Measurements from ENCODE around the gene GPC2. TPM values are rescaled to one million over a fixed set of nuclear protein-coding genes. Genes with fewer than 3 reads are reported as not detected.

Gene GPC2
- total RNA-seq, 1 experiment from 2014 or later: 45.2 TPM

DNA sequence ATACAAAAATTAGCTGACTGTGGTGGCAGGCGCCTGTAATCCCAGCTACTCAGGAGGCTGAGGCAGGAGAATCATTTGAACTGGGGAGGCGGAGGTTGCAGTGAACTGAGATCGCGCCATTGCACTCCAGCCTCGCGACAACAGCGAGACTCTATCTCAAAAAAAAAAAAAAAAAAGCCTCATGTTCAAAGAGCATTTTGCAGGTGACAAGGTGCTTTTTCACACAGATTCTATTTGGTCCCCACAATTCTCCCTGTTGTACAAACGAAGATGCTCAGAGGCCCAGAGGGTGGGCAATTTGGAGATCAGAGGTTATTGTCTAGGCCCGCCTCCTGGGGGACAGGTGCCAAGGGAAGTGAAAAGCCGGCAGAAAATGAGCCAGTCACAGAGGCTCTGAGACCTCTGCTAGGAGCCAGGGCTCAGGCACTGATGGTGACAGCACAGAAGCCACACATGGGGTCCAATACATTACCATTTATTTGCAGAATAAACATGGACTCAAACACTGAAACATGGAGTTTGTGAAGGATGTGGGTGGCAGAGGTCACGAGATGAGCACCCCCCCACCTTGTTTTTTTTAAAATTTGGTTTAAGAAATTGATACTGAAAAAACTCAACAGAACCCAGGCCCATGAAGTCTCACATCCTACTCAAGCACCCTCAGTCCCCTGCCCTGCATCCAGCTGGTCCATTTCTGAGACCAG, 7.9 kb downstream of the GPC2 start:
- Histone ChIP-seq H4K8ac (replicated peaks; ENCODE audit: insufficient read length, low read depth, low read length) (no peak overlapping the region), H3K14ac (ENCODE audit: insufficient read depth, low read length) (no peak overlapping the region), H4K91ac (ENCODE audit: insufficient read length, low read depth, low read length) (no peak overlapping the region), H3K27me3 (ENCODE audit: insufficient read depth, low read length) (no peaks in the 10 kb centered on the region; the same call in 1 of the 2 replicates), H2AK5ac (ENCODE audit: insufficient read length, low read length) (no peak overlapping the region), H3K9me3 (ENCODE audit: control insufficient read depth, low read depth, low read length) (no peaks in the 10 kb centered on the region), H4K5ac (ENCODE audit: insufficient read length, low read depth, low read length) (no peak overlapping the region), H3K23ac (ENCODE audit: insufficient read length, low read depth, low read length) (no peak overlapping the region), H3K79me2 (ENCODE audit: insufficient read depth, low read length) (no peaks in the 10 kb centered on the region), H2BK12ac (ENCODE audit: insufficient read length, low read depth, low read length) (no peak overlapping the region), H3T11ph (ENCODE audit: low read length) (no peak overlapping the region), H4K20me1 (ENCODE audit: control insufficient read depth, insufficient read depth, insufficient read length) (no peaks in the 10 kb centered on the region), H3K18ac (ENCODE audit: insufficient read length, low read depth, low read length) (no peak overlapping the region), H3K9ac (ENCODE audit: extremely low read depth, insufficient read length, low read length) (no peak overlapping the region), H2BK15ac (ENCODE audit: low read depth, low read length) (no peak overlapping the region), H2BK20ac (ENCODE audit: low read depth, low read length, poor library complexity, severe bottlenecking) (no peak overlapping the region), H3K23me2 (ENCODE audit: insufficient read length, low read depth, low read length, poor library complexity, severe bottlenecking) (peaks cover 11% of the 10 kb centered on the region), H3K56ac (ENCODE audit: insufficient read length, low read depth, low read length) (no peak overlapping the region), H3K79me1 (ENCODE audit: insufficient read depth, low read depth, low read length, poor library complexity, severe bottlenecking) (no peaks in the 10 kb centered on the region), H3K4me1 (ENCODE audit: insufficient read depth, low read length) (peaks cover 10% of the 10 kb centered on the region), H3K27ac (ENCODE audit: insufficient read length, low read depth, low read length) (no peak overlapping the region), H3K4ac (ENCODE audit: low read depth, low read length) (no peak overlapping the region), H2BK120ac (ENCODE audit: low read depth, low read length, poor library complexity, severe bottlenecking) (no peak overlapping the region), H2BK5ac (ENCODE audit: insufficient read length, low read length) (no peak overlapping the region), H3K4me2 (ENCODE audit: insufficient read depth, insufficient read length, low read length) (peak overlapping the region; percentile 65), H2AFZ (ENCODE audit: low read length) (no peak overlapping the region)
- H3K27ac Mint-ChIP-seq: peak overlapping the region in 1 of 3 experiments; percentile 86; a peak in 1 of 7 replicates
- TF ChIP-seq, protein P1, sequence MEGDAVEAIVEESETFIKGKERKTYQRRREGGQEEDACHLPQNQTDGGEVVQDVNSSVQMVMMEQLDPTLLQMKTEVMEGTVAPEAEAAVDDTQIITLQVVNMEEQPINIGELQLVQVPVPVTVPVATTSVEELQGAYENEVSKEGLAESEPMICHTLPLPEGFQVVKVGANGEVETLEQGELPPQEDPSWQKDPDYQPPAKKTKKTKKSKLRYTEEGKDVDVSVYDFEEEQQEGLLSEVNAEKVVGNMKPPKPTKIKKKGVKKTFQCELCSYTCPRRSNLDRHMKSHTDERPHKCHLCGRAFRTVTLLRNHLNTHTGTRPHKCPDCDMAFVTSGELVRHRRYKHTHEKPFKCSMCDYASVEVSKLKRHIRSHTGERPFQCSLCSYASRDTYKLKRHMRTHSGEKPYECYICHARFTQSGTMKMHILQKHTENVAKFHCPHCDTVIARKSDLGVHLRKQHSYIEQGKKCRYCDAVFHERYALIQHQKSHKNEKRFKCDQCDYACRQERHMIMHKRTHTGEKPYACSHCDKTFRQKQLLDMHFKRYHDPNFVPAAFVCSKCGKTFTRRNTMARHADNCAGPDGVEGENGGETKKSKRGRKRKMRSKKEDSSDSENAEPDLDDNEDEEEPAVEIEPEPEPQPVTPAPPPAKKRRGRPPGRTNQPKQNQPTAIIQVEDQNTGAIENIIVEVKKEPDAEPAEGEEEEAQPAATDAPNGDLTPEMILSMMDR (conservative IDR thresholded peaks at IDR 0.05): no peak; the same call in 2 of the 3 replicates
- peaks cover 32% of the 10 kb centered on the region for H3K27me3 Mint-ChIP-seq (ENCODE audit: low read depth)
- H3K9me3 Mint-ChIP-seq: no peaks in the 10 kb centered on the region; a peak in 1 of 5 replicates
- H3K4me3 Mint-ChIP-seq: peak overlapping the region; percentile 74 to 82
- WGBS (ENCODE audit: extremely low coverage, insufficient read length, low lambda C conversion rate): no CpG with 5 or more reads among the region's 11 CpGs
- H3K36me3 Mint-ChIP-seq (ENCODE audit: insufficient read depth in 1 of 3, low read depth in 3 of 3): peaks cover 12 to 24% (median 16%) of the 10 kb centered on the region in 3 experiments
- no peak for DNase-seq
- H3K4me1 Mint-ChIP-seq: peaks cover 42 to 53% of the 10 kb centered on the region in 2 experiments

Measured in H9 (cell line).